AG08395 (cell line): ENCODE results near the gene OR52I2.

Experiments
- DNase-seq: peaks from one replicate; pipeline ENCODE4 v3.0.0; 2012; ENCODE audit warnings: mixed read lengths, low spot score

Gene OR52I2

GRCh38 chr11:4607781-4608666 is 26.5 kb downstream of the OR52I2 start, which contains the start of gene TRIM68:
Gene TRIM68 (minus strand): TSS chr11:4608231. CDS start chr11:4605504, 2,727 bp downstream.
- DNase-seq = peak; percentile 99

GRCh38 chr11:4610258-4610935 is 28.9 kb downstream of the OR52I2 start:
- DNase-seq = peak; percentile 4

- no peak for DNase-seq
These were observed 30.4 kb downstream of the OR52I2 start for GRCh38 chr11:4611986-4612385.

- DNase-seq = no peak
These were observed 34.4 kb downstream of the OR52I2 start for GRCh38 chr11:4615856-4616444.

GRCh38 chr11:4619514-4619913 is 38.0 kb downstream of the OR52I2 start:
- no peak for DNase-seq

- DNase-seq = peak; percentile 48
These were observed 44.9 kb downstream of the OR52I2 start for GRCh38 chr11:4626207-4627099.

GRCh38 chr11:4636136-4636535 is 54.6 kb downstream of the OR52I2 start:
- DNase-seq = no peak

GRCh38 chr11:4636962-4637661 is 55.6 kb downstream of the OR52I2 start, which contains the start of gene OR51D1:
Gene OR51D1 (plus strand): TSS chr11:4637477. CDS start chr11:4639791, 2,314 bp downstream.
- DNase-seq = peak; percentile 85

GRCh38 chr11:4637662-4638047 is 56.1 kb downstream of the OR52I2 start:
- no peak for DNase-seq

- no peak for DNase-seq
These were observed 58.4 kb downstream of the OR52I2 start for GRCh38 chr11:4639931-4640330.

- DNase-seq = no peak
These were observed 60.0 kb downstream of the OR52I2 start for GRCh38 chr11:4641501-4641900.

- DNase-seq = no peak
These were observed 60.5 kb downstream of the OR52I2 start for GRCh38 chr11:4642043-4642442.
